Measurements from ENCODE around the gene SSTR3.
"Not testable (repeated sequence)": the region's sequence is repeated elsewhere in the genome, so short reads cannot be mapped to it uniquely, and the experiment has no call there.

Gene SSTR3

GRCh38 chr22:37211075-37211865 lies 1.0 kb downstream of the SSTR3 start:
- DNase-seq (ENCODE audit: low read depth in 4 of 4, low spot score in 1 of 4) = no peak

GRCh38 chr22:37210041-37210803 lies 2.1 kb downstream of the SSTR3 start:
- no peak for DNase-seq (ENCODE audit: low read depth in 4 of 4, low spot score in 1 of 4)

- DNase-seq (ENCODE audit: low read depth in 4 of 4, low spot score in 1 of 4) = no peak
These were observed 3.0 kb downstream of the SSTR3 start for GRCh38 chr22:37209140-37209845.

- DNase-seq (ENCODE audit: low read depth in 4 of 4, low spot score in 1 of 4) = no peak
These were observed 3.7 kb downstream of the SSTR3 start for GRCh38 chr22:37208401-37209139.

- DNase-seq (ENCODE audit: low read depth in 4 of 4, low spot score in 1 of 4) = no peak
These were observed 4.3 kb downstream of the SSTR3 start for GRCh38 chr22:37207981-37208380.

- DNase-seq (ENCODE audit: low read depth in 4 of 4, low spot score in 1 of 4) = no peak
These were observed 5.1 kb downstream of the SSTR3 start for GRCh38 chr22:37206841-37207821.

GRCh38 chr22:37206118-37206840 lies 6.0 kb downstream of the SSTR3 start:
- no peak for DNase-seq (ENCODE audit: low read depth in 4 of 4, low spot score in 1 of 4)

GRCh38 chr22:37205046-37205445 lies 7.2 kb downstream of the SSTR3 start:
- no peak for DNase-seq (ENCODE audit: low read depth in 4 of 4, low spot score in 1 of 4)

GRCh38 chr22:37204045-37204655 lies 8.1 kb downstream of the SSTR3 start:
- no peak for DNase-seq (ENCODE audit: low read depth in 4 of 4, low spot score in 1 of 4)

GRCh38 chr22:37203354-37204044 lies 8.8 kb downstream of the SSTR3 start:
- DNase-seq (ENCODE audit: low read depth in 4 of 4, low spot score in 1 of 4) = no peak

GRCh38 chr22:37202716-37203115 lies 9.6 kb downstream of the SSTR3 start:
- no peak for DNase-seq (ENCODE audit: low read depth in 4 of 4, low spot score in 1 of 4)

- no peak for DNase-seq (ENCODE audit: low read depth in 4 of 4, low spot score in 1 of 4)
These were observed 10.2 kb downstream of the SSTR3 start for GRCh38 chr22:37202001-37202555.

- not testable (repeated sequence) for DNase-seq (ENCODE audit: low read depth in 4 of 4, low spot score in 1 of 4)
These were observed 10.8 kb downstream of the SSTR3 start for GRCh38 chr22:37201443-37201820.

GRCh38 chr22:37199760-37200108 lies 12.5 kb downstream of the SSTR3 start:
- DNase-seq (ENCODE audit: low read depth in 4 of 4, low spot score in 1 of 4) = no peak

- DNase-seq (ENCODE audit: low read depth in 4 of 4, low spot score in 1 of 4) = peak; percentile 98 to 99 (median 99)
These were observed 13.0 kb downstream of the SSTR3 start for GRCh38 chr22:37199103-37199759.

GRCh38 chr22:37198258-37199102 lies 13.8 kb downstream of the SSTR3 start:
- peak; percentile 87 to 94 (median 90) for DNase-seq (ENCODE audit: low read depth in 4 of 4, low spot score in 1 of 4)

All from stimulated activated CD4-positive, alpha-beta T cell treated with anti-CD3 and anti-CD28 coated beads, Interleukin-1b, Interleukin-23, amount 100 ng/mL, for 24 hours (primary cell).